PFSK-1 (cell line): ENCODE data around the gene SORBS1.

Source experiments
- FOXP2 ChIP-seq: optimal IDR thresholded peaks from 2 replicates; pipeline ENCODE3; 2011; ENCODE audit warnings: borderline replicate concordance, control low read depth, inconsistent platforms; ENCODE audit not compliant: insufficient read depth; ENCODE audit errors: extremely low read length, extremely low read depth
- POLR2AphosphoS5 ChIP-seq: IDR thresholded peaks from 2 replicates; pipeline ENCODE4 v1.6.1; 2012; ENCODE audit warnings: low read depth, mild to moderate bottlenecking, control low read depth, low read length, moderate library complexity
- REST ChIP-seq, 2 experiments: IDR thresholded peaks; 2 replicates each; pipeline versions ENCODE4 v1.6.1 to v1.8.0; 2011 to 2012; ENCODE audit warnings: low read depth in 2 of 2, low read length in 2 of 2, control low read depth in 1 of 2, inconsistent platforms in 1 of 2, mild to moderate bottlenecking in 1 of 2, moderate library complexity in 1 of 2; ENCODE audit not compliant: insufficient read depth in 1 of 2
- SIN3A ChIP-seq: IDR thresholded peaks from 2 replicates; pipeline ENCODE4 v1.6.1; 2012; ENCODE audit warnings: mild to moderate bottlenecking, low read length, moderate library complexity, borderline replicate concordance; ENCODE audit not compliant: insufficient read depth
- TAF1 ChIP-seq: IDR thresholded peaks from 2 replicates; pipeline ENCODE4 v1.6.1; 2012; ENCODE audit warnings: low read length, control low read depth, borderline replicate concordance; ENCODE audit not compliant: insufficient read depth

Gene SORBS1

GRCh38 chr10:95443636-95444035, 117.5 kb downstream of the SORBS1 start:
- TF ChIP-seq POLR2AphosphoS5 (no peak), FOXP2 (no peak), TAF1 (no peak), REST (IDR thresholded peaks at IDR 0.05; ENCODE audit: insufficient read depth in 1 of 2, low read depth in 2 of 2, low read length in 2 of 2) (no peak), SIN3A (no peak)

- TF ChIP-seq FOXP2 (no peak), REST (IDR thresholded peaks at IDR 0.05; ENCODE audit: insufficient read depth in 1 of 2, low read depth in 2 of 2, low read length in 2 of 2) (no peak)
Measured at GRCh38 chr10:95442341-95442740, 118.8 kb downstream of the SORBS1 start.

- TF ChIP-seq POLR2AphosphoS5 (no peak), REST (IDR thresholded peaks at IDR 0.05; ENCODE audit: insufficient read depth in 1 of 2, low read depth in 2 of 2, low read length in 2 of 2) (no peak), SIN3A (no peak), TAF1 (no peak), FOXP2 (no peak)
Measured at GRCh38 chr10:95441547-95441923, 119.6 kb downstream of the SORBS1 start.

- TF ChIP-seq POLR2AphosphoS5 (no peak), SIN3A (no peak), TAF1 (no peak), REST (IDR thresholded peaks at IDR 0.05; ENCODE audit: insufficient read depth in 1 of 2, low read depth in 2 of 2, low read length in 2 of 2) (no peak), FOXP2 (no peak)
Measured at GRCh38 chr10:95440756-95441546, 120.2 kb downstream of the SORBS1 start.
